Activated CD4-positive, alpha-beta T cell treated with anti-CD3 and anti-CD28 coated beads, Interleukin-10, Interleukin-2, amounts not matched to agents 100 ng/mL and 50 ng/mL, durations not matched to agents 16 hours and 8 hours (primary cell): Measurements from ENCODE around the gene PATL2.
"Not testable (repeated sequence)": the region's sequence is repeated elsewhere in the genome, so short reads cannot be mapped to it uniquely, and the experiment has no call there.

Experiments used
- DNase-seq: peaks from one replicate; pipeline ENCODE4 v3.0.0-alpha.2; 2020

PATL2 gene

DNA sequence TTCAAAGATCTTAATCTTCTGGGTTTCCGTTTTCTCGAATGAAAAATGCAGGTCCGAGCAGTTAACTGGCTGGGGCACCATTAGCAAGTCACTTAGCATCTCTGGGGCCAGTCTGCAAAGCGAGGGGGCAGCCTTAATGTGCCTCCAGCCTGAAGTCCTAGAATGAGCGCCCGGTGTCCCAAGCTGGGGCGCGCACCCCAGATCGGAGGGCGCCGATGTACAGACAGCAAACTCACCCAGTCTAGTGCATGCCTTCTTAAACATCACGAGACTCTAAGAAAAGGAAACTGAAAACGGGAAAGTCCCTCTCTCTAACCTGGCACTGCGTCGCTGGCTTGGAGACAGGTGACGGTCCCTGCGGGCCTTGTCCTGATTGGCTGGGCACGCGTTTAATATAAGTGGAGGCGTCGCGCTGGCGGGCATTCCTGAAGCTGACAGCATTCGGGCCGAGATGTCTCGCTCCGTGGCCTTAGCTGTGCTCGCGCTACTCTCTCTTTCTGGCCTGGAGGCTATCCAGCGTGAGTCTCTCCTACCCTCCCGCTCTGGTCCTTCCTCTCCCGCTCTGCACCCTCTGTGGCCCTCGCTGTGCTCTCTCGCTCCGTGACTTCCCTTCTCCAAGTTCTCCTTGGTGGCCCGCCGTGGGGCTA, at the start of gene PATL2, which contains the start of gene B2M:
PATL2 (minus strand) TSS at position 228 of the 647 bp plus-strand sequence. CDS start 34,833 bp downstream, outside the sequence.
B2M (plus strand) TSS at position 422 of the 647 bp plus-strand sequence; CDS start at position 452, 30 bp downstream.
- peak; percentile 98 for DNase-seq

DNA sequence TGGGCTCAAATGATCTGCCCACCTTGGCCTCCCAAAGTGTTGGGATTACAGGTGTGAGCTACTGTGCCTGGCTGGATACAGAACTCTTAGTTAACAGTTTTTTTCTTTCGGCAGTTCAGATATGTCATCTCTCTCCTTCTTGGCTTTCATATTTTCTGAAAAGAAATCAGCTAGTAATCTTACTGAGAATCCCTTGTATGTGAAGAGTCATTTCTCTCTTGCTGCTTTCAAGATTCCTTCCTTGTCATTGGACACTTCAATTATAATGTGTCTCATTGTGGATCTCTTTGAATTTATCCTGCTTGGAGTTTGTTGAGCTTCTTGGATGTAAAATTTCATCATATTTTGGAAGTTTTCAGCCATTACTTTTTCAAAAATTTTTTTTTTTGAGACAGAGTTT, 42.2 kb upstream of the PATL2 start:
- no peak for DNase-seq

DNA sequence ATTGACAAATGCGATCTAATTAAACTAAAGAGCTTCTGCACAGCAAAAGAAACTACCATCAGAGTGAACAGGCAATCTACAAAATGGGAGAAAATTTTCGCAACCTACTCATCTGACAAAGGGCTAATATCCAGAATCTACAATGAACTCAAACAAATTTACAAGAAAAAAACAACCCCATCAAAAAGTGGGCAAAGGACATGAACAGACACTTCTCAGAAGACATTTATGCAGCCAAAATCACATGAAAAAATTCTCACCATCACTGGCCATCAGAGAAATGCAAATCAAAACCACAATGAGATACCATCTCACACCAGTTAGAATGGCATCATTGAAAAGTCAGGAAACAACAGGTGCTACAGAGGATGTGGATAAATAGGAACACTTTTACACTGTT, 32.3 kb upstream of the PATL2 start:
- DNase-seq, result not testable (repeated sequence)

DNA sequence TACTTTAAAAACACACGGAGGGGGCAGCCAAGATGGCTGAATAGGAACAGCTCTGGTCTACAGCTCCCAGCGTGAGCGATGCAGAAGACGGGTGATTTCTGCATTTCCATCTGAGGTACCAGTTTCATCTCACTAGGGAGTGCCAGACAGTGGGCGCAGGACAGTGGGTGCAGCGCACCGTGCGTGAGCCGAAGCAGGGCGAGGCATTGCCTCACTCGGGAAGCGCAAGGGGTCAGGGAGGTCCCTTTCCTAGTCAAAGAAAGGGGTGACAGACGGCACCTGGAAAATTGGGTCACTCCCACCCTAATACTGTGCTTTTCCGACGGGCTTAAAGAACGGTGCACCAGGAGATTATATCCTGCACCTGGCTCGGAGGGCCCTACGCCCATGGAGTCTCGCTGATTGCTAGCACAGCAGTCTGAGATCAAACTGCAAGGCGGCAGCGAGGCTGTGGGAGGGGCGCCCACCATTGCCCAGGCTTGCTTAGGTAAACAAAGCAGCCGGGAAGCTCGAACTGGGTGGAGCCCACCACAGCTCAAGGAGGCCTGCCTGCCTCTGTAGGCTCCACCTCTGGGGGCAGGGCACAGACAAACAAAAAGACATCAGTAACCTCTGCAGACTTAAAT, 28.2 kb upstream of the PATL2 start:
- DNase-seq, result not testable (repeated sequence)

DNA sequence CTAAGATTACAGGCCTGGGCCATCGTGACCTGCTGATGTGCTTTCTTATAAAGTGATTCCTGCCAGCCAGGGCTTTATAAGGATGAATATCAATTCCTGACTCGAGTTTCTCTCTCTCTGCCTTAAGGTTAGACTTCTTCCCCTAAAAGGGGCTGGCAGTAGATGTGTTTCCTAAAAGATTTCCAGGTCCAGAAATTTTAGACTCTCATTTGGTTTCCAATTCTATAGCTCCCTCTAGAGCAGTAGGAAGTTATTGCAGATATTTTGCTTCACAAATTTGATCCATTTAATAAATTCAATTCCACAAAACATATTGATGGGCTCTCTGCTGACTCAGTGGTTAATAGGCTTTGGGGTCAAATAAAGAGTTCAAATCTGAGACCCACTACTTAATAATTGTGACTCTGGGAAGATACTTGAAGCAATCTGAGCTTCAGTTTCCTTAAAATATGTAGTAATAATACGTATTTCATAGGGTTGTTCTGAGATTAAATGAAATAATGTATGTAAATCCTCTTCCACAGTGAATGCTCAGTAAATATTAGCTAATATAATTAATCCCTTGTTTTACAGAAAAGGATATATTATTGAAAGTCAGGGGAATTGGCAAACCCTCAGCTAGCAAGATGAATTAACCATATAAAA, 27.3 kb upstream of the PATL2 start:
- peak; percentile 63 for DNase-seq

DNA sequence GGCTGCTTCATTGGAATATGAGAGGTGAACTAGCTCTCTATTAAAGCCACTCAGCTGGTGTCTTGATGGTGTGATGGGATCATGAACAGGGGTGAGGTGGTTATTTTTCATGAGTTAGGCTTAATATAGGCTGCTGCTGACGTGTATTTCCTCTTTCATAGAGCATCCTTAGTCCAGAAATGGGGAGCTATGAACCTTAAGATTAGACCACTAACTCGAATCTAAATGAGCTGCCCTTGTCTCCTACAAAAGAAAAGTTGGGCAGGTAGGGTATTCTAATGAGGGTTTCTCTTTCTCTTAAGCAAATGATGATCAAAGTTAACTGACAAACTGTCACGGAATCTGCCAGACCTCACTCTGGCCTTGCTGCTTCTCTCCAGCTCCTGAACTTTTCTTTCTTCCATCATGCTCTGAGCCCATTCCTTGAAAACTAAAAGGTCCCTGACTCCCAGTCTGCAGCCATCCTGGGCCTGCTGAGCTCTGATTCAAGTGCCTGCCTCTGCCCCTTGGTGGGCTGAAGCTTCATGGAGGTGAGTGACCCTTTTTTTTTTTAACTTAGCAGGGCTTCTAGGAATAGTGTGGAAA, 25.1 kb upstream of the PATL2 start, which contains the start of gene TRIM69:
TRIM69 (plus strand) TSS at position 348 of the 585 bp plus-strand sequence; CDS start at position 525, 177 bp downstream.
- no peak for DNase-seq

DNA sequence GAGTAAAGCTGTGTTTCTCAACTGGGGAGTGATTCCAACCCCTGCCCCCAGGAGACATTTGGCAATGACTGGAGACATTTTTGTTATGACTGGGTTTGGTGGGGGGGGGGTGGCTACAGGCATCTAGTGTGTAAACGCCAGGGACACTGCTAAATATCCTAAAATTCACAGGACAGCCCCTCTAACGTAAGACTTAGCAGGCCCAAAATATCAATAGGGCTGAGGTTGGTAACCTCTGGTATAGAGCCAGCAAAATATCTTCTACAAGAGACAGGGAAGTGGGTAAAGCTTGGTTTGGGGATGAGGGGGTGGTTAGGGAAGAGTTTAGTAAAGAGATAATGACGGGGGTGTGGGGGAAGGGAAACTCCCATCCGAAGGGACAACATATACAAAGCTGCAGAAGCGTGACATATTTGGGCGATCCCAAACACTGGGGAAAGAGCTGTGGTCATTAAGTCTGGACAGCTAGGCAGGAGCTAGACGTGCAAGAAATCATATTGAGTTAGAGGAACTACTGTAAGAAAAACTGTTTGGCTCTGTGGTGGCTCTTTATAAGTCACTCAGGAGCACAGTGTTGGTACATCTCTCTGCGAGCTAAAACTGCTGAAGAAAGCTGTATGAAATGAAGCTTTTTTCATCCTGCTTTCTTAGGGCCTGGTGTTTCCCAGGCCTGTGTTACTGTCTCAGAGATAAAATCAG, 24.5 kb upstream of the PATL2 start:
- DNase-seq, result peak; percentile 74

DNA sequence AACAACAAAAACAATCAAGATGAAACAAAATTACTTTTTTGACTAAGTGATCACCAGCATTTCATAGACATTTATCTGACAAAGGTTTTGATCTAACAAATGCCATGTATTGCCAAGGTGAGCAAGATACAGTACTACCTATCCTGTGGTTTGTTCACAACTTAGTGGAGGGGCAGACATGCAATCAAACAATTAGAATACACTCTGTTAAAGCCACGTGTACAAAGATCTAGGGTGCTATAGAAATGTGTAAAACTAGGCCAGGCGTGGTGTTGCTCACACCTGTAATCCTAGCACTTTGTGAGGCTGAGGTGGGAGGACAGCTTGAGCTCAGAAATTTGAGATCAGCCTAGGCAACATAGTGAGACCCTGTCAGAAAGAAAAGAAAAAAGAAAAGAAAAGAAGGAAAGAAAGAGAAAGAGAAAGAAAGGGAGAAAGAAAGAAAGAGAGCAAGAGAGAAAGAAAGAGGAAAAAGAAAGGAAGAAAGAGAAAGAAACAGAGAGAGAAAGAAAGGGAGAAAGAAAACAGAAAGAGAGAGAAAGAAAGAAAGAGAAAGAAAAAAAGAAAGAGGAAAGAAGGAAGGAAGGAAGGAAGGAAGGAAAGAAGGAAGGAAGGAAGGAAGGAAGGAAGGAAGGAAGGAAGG, 23.8 kb upstream of the PATL2 start:
- no peak for DNase-seq

DNA sequence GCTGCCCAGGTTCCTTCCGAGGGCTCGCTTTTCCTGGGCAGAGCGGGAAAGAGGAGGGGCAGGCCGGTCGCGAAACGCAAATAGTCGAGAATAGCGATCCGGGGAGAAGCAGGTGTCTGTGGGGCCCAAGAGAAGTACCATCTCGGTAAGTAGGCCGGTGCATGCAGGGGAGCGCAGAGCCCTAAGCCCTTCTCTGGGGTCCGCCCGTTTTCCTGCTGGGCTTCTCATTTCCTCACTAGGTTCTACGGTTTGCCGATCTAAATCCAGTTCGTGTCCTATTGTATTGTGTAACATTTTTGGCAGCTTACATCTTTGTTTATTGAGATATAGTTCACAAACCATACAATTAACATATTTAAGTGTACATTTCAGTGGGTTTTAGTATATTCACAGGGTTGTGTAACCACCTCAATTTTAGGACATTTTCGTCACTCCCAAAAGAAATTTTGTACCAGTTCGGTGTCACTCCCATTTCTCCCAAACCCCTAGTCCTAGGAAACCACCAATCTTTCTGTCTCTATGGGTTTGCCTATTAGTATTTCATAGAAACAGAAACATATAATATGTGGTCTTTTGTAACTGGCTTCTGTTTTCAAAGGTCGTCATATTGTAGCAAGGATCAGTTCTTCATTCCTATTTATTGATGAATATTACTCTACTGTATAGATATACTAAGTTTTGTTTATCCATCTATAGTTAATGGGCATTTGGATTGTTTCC, 18.4 kb upstream of the PATL2 start:
- no peak for DNase-seq

DNA sequence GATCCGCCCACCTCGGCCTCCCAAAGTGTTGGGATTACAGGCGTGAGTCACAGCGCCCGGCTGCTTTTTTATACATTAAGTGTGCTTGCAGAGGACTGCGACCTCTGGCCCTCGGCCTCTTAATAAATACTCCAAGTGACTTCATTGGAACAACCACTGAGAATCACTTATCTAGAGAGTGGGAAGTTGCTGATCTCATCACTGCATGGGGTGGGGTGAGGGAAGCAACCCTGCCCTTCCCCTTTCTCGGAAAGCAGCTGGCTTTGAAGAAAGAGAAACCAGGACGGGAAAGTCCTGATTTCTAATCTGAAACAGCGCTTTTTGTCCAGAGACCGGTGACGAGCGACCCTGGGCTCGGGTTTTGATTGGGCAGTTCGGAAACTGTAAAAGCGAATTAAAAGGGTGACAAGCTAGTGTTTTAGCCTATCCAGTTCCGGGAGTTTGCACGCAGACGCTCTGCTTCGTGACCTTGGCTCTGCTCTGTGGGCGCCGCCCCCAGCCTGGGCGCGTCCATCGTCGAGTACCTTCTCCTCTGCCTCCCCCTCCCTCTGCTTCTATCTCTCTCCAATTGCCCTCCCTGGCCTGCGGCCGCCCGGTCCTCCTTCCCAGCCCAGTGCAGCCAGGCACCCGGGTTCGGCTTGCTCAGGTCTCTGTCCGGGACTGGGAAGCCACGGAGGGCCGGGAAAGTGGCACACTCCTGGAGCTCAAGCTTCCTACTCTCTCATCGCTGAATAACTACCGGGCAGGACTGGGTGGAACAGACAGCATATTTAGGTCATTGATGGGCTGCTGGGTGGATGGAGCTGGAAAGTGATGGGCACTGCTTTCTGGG, 17.7 kb upstream of the PATL2 start:
- peak; percentile 99 for DNase-seq

DNA sequence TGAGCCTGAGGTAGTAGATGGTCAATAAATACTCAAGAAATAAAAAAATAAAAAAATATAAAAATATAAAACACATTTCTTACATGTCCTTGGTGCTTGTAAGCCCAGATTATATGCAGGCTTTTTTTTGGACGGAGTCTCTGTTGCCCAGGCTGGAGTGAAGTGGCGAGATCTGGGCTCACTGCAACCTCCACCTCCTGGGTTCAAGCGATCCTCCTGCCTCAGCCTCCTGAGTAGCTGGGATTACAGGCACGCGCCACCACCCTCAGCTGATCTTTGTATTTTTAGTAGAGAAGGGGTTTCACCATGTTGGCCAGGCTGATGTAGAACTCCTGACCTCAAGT, 17.1 kb upstream of the PATL2 start:
- DNase-seq, result not testable (repeated sequence)

DNA sequence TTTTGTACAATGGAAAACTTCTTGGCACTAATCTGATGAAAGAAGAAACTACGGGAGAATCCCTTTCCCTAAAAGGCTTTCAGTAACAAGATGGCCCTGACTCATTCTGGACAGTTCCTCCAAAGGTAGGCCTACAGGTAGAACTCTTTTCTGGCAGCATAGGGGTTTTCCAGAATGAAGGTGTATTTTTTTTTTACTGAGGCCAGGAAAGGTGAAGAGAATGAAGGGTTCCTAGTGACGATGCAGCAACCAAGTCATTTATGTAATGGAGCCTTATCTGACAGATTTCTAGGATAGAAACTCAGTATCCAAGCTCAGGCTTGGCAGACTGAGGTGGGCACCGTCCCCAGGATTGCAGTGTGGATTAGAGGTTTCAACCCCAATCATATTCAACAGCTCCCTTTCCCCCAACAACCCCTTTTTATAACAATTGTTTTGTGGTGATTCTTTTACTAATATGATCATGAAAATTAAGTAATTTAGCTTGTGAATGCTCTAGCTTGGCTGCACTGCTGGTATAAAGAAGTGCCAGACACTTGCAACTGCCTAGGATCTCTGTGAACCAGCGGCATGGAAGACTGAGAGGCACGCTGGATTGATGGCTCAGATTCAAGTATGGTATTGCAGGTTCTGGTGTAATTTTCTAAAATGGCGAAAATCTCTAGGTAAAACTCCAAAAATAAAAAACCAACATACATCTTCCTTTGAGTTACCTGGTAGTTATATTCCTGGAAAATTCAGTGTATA, 16.5 kb upstream of the PATL2 start:
- DNase-seq, result no peak

DNA sequence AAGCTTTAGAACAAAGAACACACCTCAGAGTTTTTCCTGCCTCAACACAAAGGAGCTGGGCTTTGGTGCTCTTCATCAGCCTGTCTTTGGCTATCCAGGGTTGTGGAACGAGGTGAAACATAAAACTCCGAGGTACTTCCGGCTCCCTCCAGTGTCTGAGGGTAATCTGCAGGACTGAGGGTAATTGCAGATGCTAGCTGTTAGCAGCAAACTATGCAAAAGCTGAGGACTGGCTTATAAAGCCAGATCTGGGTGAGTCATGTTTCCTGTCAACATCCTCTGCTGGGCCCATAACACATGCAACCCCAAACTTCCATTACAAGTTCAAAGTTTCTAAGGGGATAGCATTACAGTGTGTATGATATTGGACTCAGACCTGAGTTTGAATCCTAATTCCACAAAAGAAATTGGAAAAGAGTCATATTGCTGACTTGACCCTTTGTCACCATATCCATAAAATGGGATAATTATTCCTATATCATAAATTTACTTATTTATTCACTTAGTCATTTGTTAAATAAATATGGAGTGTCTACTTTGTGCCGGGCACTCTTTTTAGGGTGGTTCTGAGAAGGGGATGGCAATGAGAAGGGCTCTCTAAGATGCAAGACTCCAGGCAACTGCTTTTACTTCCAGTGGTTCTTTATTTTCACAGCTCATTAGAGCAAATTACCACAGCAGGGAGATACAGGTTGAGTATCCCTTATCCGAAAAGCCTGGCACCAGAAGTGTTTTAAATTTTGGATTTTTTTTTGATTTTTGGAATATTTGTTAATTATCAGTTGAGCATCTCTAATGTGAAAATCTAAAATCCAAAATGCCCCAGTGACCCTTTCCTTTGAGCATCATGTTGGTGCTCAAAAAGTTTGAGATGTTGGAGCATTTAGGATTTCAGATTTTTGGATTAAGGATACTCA, 15.7 kb upstream of the PATL2 start:
- peak; percentile 96 for DNase-seq

DNA sequence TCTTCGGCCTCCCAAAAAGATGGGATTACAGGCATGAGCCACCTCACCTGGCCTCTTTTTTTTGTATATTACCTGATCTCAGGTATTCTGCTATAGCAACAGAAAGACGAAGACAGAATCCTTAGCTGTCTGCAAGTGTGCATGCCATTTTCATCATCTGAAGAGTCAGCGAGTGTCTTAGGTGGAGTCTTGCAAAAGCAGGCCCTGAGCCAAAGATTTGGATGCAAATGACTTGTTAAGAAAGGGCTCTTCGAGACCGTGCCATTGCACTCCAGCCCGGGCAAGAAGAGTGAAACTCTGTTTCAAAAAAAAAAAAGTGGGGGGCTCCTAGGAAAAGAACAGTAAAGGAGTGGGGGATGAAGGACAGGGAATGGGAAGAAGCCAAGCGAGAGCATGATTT, 15.0 kb upstream of the PATL2 start:
- DNase-seq, result no peak

DNA sequence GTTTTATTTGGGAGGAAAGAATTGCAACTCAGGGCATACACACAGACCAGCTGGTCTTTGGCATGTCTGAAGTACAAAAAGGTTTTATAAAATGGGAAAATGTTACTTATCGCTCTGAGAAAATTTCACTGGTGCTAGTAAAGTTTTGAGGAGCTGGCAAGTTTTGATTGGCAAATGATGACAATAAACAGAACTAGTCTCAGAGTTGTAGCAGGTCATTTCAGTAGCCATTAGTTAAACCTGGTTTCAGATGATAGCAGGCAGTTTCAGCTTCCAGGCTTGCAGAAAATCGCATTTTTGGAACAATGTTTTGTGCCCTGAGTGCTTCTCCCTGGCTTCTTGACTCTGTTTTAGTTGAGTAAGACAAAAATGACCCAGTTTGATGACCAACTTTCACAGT, 10.9 kb upstream of the PATL2 start:
- DNase-seq, result no peak

DNA sequence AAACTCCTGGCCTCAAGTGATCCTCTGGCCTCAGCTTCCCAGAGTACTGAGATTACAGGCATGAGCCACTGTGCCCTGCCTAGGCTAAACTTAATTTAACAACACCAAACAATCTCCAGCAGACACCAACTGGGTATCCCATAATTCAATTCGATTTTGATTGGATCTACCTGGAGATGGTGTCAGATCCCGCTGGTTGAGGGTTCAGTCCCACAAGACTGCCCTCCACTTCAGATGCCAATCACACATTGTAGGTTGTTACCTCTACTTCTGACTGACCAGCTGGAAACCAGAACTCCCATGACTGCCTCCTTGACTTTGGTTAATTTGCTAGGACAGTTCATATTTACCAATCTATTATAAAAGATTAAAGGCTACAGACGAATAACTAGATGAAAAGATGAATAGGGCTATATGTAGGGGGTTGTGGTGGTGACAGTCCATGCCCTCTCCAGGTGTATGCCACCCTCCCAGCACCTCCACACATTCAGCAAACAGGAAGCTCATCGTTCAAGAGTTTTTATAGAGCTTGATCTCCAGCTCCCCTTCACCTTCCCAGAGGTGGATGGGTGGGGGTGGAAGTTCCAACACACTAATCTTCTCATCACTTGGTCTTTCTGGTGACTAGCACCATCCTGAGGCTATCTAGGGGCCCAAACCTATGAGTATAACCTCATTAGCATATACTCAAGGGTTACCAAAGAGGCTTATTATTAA, 9.5 kb upstream of the PATL2 start:
- DNase-seq, result no peak

DNA sequence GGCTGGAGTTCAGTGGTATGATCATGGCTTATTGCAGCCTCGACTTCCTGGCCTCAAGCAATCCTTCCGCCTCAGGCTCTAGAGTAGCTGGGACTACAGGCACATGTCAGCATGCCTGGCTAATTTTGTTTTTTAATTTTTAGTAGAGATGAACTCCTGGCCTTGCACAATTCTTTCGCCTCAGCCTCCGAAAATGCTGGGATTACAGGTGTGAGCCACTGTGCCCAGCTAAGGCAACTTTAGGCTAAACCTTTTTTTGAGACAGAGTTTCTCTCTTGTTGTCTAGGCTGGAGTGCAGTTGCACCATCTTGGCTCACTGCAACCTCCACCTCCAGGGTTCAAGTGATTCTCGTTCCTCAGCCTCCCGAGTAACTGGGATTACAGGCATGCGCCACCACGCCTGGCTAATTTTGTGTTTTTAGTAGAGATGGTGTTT, 8.9 kb upstream of the PATL2 start:
- not testable (repeated sequence) for DNase-seq

DNA sequence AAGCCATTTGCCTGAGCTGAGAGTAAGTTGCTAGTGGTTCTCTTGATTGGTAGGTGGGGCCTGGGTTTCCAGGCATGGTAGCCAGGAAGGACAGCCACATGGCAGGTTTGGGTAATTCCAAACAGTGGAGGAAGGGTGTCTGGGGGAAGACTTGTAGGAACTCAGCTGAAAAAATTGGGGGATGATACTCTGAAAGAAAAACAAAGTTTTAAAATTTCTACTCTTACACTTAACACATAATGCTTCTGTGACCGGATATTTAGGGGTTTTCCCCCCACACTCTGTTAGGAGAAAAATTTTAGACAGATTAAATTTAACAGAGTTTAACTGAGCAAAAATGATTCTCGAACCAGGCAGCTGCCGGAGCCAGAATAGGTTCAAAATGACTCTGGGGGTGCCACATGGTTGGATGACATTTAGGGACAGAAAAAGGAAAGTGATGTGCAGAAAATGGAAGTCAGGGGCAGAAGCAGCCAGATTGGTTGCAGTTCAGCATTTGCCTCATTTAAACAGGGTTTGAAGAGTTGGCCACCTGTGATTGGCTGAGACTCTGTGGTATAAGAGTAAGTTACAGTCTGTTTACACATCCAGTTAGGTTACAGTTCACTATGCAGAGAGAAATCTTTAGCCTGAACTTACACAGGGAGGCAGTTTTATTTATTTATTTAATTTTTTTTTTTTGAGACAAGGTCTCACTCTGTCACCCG, 8.3 kb upstream of the PATL2 start:
- DNase-seq, result peak; percentile 90
